ENCODE data around the gene PLIN4. TPM values are rescaled to one million over a fixed set of nuclear protein-coding genes. Genes with fewer than 3 reads are reported as not detected.
A peak's percentile ranks its signal among the peaks of the same experiment; 100 is the strongest.
"Not testable (repeated sequence)": the region's sequence is repeated elsewhere in the genome, so short reads cannot be mapped to it uniquely, and the experiment has no call there.

PLIN4 gene
- total RNA-seq, 2 donors from 2014 or later = 0.33 to 0.66 TPM

DNA sequence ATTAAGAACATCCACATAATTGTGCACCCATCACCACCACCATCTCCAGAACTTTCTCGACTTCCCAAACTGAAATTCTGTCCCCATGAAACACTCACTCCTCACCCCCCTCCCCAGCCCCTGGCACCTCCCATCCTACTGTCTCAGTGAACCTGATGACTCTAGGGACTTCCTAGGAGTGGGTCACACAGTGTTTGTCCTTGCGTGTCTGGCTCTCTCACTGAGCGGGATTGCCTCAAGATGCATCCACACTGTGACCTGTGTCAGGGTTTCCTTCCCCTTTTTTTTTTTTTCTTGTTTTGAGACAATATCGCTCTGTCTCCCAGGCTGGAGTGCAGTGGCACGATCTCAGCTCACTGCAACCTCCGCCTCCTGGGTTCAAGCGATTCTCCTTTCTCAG is 43.8 kb upstream of the PLIN4 start:
- WGBS, 2 experiments (ENCODE audit: insufficient coverage in 1 of 2, insufficient read length in 1 of 2) = 95 to 100% methylated on average over 2 to 6 of the region's 7 CpGs
- DNase-seq; H3K27ac Mint-ChIP-seq; H3K36me3 Mint-ChIP-seq (ENCODE audit: low read depth); H3K36me3 ChIP-seq (ENCODE audit: control insufficient read depth, insufficient read depth, low read length); H3K4me1 Mint-ChIP-seq; H3K9me3 ChIP-seq (ENCODE audit: control insufficient read depth, low read length); H3K27ac ChIP-seq (ENCODE audit: low read depth, low read length); H3K4me3 Mint-ChIP-seq; H3K9me3 Mint-ChIP-seq; H3K4me3 ChIP-seq (ENCODE audit: low read length); H3K4me1 ChIP-seq (ENCODE audit: control insufficient read depth, insufficient read depth, low read length); H3K27me3 ChIP-seq (ENCODE audit: control insufficient read depth, insufficient read depth, low read length, poor library complexity, severe bottlenecking); H3K9ac ChIP-seq (ENCODE audit: extremely low read depth, low read length, poor library complexity, severe bottlenecking); H3K27me3 Mint-ChIP-seq (ENCODE audit: insufficient read depth): not testable (repeated sequence)

DNA sequence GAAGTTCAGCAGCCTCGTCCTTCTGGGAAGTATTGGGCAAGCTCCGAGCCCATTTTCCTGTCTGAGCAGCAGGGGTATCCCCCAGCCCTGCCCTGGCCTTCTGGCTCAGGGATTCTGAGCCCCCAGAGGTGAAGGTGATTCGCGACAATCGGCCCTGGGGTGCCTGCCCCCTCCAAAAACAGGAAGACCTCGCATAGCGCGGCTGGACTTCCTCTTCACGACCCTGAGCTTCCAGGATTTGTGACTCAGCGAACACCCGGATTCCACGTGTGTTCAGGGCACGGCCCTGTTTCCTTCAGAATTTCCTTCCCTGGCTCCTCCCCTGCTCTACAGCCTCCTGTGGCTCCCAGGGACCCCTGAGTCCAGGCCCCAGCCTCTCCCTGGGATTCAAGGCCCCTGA is 41.3 kb upstream of the PLIN4 start, which contains the start of gene SEMA6B:
SEMA6B (minus strand) TSS at position 116 of the 400 bp plus-strand sequence. CDS start 1,227 bp downstream, outside the sequence.
- Mint-ChIP-seq H3K36me3 (ENCODE audit: low read depth) (peaks cover 11% of the 10 kb centered on the region), H3K9me3 (no peaks in the 10 kb centered on the region), H3K27me3 (ENCODE audit: insufficient read depth) (peaks cover 2% of the 10 kb centered on the region), H3K4me3 (no peak within 1 kb of the TSS), H3K4me1 (no peaks in the 10 kb centered on the region), H3K27ac (no peak within 1 kb of the TSS)
- no peak for DNase-seq
- H3K9me3 ChIP-seq (ENCODE audit: control insufficient read depth, low read length) = no peaks in the 10 kb centered on the region
- H3K4me1 ChIP-seq (ENCODE audit: control insufficient read depth, insufficient read depth, low read length) = no peaks in the 10 kb centered on the region
- TF ChIP-seq, protein P1, sequence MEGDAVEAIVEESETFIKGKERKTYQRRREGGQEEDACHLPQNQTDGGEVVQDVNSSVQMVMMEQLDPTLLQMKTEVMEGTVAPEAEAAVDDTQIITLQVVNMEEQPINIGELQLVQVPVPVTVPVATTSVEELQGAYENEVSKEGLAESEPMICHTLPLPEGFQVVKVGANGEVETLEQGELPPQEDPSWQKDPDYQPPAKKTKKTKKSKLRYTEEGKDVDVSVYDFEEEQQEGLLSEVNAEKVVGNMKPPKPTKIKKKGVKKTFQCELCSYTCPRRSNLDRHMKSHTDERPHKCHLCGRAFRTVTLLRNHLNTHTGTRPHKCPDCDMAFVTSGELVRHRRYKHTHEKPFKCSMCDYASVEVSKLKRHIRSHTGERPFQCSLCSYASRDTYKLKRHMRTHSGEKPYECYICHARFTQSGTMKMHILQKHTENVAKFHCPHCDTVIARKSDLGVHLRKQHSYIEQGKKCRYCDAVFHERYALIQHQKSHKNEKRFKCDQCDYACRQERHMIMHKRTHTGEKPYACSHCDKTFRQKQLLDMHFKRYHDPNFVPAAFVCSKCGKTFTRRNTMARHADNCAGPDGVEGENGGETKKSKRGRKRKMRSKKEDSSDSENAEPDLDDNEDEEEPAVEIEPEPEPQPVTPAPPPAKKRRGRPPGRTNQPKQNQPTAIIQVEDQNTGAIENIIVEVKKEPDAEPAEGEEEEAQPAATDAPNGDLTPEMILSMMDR (conservative IDR thresholded peaks at IDR 0.05) = no peak
- H3K36me3 ChIP-seq (ENCODE audit: control insufficient read depth, insufficient read depth, low read length) = no peaks in the 10 kb centered on the region
- H3K9ac ChIP-seq (ENCODE audit: extremely low read depth, low read length, poor library complexity, severe bottlenecking) = no peak within 1 kb of the TSS
- H3K27ac ChIP-seq (ENCODE audit: low read depth, low read length) = no peak within 1 kb of the TSS
- H3K27me3 ChIP-seq (ENCODE audit: control insufficient read depth, insufficient read depth, low read length, poor library complexity, severe bottlenecking) = no peaks in the 10 kb centered on the region
- WGBS, 2 experiments (ENCODE audit: insufficient coverage in 1 of 2, insufficient read length in 1 of 2) = 93 to 94% methylated on average over 13 of the region's 13 CpGs
- H3K4me3 ChIP-seq (ENCODE audit: low read length) = no peak within 1 kb of the TSS

DNA sequence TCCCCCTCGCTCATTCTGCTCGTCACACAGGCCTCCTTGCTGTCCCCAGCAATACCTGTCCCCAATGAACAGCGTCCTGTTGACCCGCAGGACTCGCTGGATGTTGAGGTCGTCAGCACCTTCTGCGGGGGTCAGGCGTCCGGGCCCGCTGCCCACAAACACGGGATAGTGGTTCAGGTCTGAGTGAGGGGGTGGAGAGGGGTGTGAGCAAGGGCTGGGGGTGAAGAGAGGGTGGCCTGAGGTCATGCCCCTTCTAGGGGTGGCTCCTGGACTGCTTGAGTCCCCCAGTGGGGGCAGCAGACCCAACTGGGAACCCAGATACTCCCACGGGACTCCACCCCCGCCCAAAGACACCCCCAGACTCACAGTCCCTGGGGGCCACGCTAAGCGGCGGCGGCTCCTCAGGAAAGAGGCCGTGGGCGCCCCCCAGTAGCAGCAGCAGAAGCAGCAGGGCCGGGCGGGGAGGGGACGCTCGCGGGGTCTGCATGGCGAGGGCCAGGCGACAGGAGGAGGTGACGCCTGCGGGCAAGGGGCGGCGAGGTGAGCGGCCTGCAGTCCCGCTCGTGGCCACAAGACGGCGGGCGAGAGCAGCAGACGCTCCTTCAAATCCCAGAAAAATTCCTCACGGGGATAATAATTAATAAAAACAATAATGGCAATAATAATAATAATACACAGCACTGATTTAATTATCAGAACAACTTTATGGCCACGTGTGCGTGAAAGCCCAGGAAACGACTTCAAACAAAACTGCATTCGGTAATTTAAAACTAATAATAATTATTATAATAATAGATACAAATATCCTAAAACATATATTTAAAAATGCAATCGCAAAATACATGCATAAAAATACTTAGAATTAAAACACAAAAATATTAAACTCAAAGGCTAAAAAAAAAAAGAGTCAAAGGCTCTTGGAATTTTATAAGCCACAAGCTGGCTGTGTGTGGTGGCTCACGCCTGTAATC is 40.0 kb upstream of the PLIN4 start:
- TF ChIP-seq, protein P1 (conservative IDR thresholded peaks at IDR 0.05) = peak; percentile 99
- H3K27me3 ChIP-seq (ENCODE audit: control insufficient read depth, insufficient read depth, low read length, poor library complexity, severe bottlenecking) = no peaks in the 10 kb centered on the region
- H3K9ac ChIP-seq (ENCODE audit: extremely low read depth, low read length, poor library complexity, severe bottlenecking) = no peak overlapping the region
- Mint-ChIP-seq H3K9me3 (no peaks in the 10 kb centered on the region), H3K27ac (no peak overlapping the region), H3K4me1 (no peaks in the 10 kb centered on the region), H3K27me3 (ENCODE audit: insufficient read depth) (peaks cover 2% of the 10 kb centered on the region), H3K36me3 (ENCODE audit: low read depth) (peaks cover 23% of the 10 kb centered on the region), H3K4me3 (no peak overlapping the region)
- no peak overlapping the region for H3K27ac ChIP-seq (ENCODE audit: low read depth, low read length)
- DNase-seq = peak; percentile 90
- no peaks in the 10 kb centered on the region for H3K9me3 ChIP-seq (ENCODE audit: control insufficient read depth, low read length)
- H3K4me1 ChIP-seq (ENCODE audit: control insufficient read depth, insufficient read depth, low read length) = no peaks in the 10 kb centered on the region
- no peaks in the 10 kb centered on the region for H3K36me3 ChIP-seq (ENCODE audit: control insufficient read depth, insufficient read depth, low read length)
- 33 to 47% methylated on average over 11 to 34 of the region's 44 CpGs for WGBS, 2 experiments (ENCODE audit: insufficient coverage in 1 of 2, insufficient read length in 1 of 2)
- no peak overlapping the region for H3K4me3 ChIP-seq (ENCODE audit: low read length)

All from endodermal cell (in vitro differentiated cells).